Measurements from ENCODE around the gene ETNK2.

Gene ETNK2

GRCh38 chr1:204134103-204134502 lies 17.7 kb downstream of the ETNK2 start:
- H3K4me3 ChIP-seq (ENCODE audit: insufficient read length, low read depth), result no peak overlapping the region
- H3K9ac ChIP-seq (ENCODE audit: insufficient read length, low read depth), result no peak overlapping the region
- H3K36me3 ChIP-seq (ENCODE audit: insufficient read depth, insufficient read length, low read length), result peaks cover 57% of the 10 kb centered on the region
- no peak for DNase-seq (ENCODE audit: low read depth, low spot score)
- H3K9me3 ChIP-seq (ENCODE audit: insufficient read depth, low read length), result no peaks in the 10 kb centered on the region
- no peak for TF ChIP-seq SUZ12 (IDR thresholded peaks at IDR 0.05; ENCODE audit: extremely low read depth, insufficient read depth, insufficient read length)
- TF ChIP-seq YY1 (IDR thresholded peaks at IDR 0.05; ENCODE audit: insufficient read depth, insufficient read length), result no peak
- no peak for TF ChIP-seq ZNF274 (IDR thresholded peaks at IDR 0.05; ENCODE audit: low read depth, low read length)
- H3K4me1 ChIP-seq (ENCODE audit: insufficient read depth, insufficient read length), result peaks cover 26% of the 10 kb centered on the region
- no peaks in the 10 kb centered on the region for H3K27me3 ChIP-seq (ENCODE audit: insufficient read depth, insufficient read length)

GRCh38 chr1:204132718-204133117 lies 19.1 kb downstream of the ETNK2 start:
- Histone ChIP-seq H3K9ac (ENCODE audit: insufficient read length, low read depth) (no peak overlapping the region), H3K9me3 (ENCODE audit: insufficient read depth, low read length) (no peaks in the 10 kb centered on the region), H3K36me3 (ENCODE audit: insufficient read depth, insufficient read length, low read length) (peaks cover 48% of the 10 kb centered on the region), H3K4me3 (ENCODE audit: insufficient read length, low read depth) (no peak overlapping the region), H3K4me1 (ENCODE audit: insufficient read depth, insufficient read length) (peaks cover 32% of the 10 kb centered on the region), H3K27me3 (ENCODE audit: insufficient read depth, insufficient read length) (no peaks in the 10 kb centered on the region)
- TF ChIP-seq SUZ12 (IDR thresholded peaks at IDR 0.05; ENCODE audit: extremely low read depth, insufficient read depth, insufficient read length) (no peak), ZNF274 (IDR thresholded peaks at IDR 0.05; ENCODE audit: low read depth, low read length) (no peak), YY1 (IDR thresholded peaks at IDR 0.05; ENCODE audit: insufficient read depth, insufficient read length) (no peak)
- DNase-seq (ENCODE audit: low read depth, low spot score), result no peak

GRCh38 chr1:204131978-204132377 lies 19.9 kb downstream of the ETNK2 start:
- Histone ChIP-seq H3K4me3 (ENCODE audit: insufficient read length, low read depth) (no peak overlapping the region), H3K9ac (ENCODE audit: insufficient read length, low read depth) (no peak overlapping the region), H3K9me3 (ENCODE audit: insufficient read depth, low read length) (no peaks in the 10 kb centered on the region), H3K4me1 (ENCODE audit: insufficient read depth, insufficient read length) (peaks cover 29% of the 10 kb centered on the region), H3K36me3 (ENCODE audit: insufficient read depth, insufficient read length, low read length) (peaks cover 43% of the 10 kb centered on the region), H3K27me3 (ENCODE audit: insufficient read depth, insufficient read length) (no peaks in the 10 kb centered on the region)
- no peak for TF ChIP-seq SUZ12 (IDR thresholded peaks at IDR 0.05; ENCODE audit: extremely low read depth, insufficient read depth, insufficient read length)
- TF ChIP-seq YY1 (IDR thresholded peaks at IDR 0.05; ENCODE audit: insufficient read depth, insufficient read length), result no peak
- TF ChIP-seq ZNF274 (IDR thresholded peaks at IDR 0.05; ENCODE audit: low read depth, low read length), result no peak
- DNase-seq (ENCODE audit: low read depth, low spot score), result no peak

- Histone ChIP-seq H3K9ac (ENCODE audit: insufficient read length, low read depth) (no peak overlapping the region), H3K27me3 (ENCODE audit: insufficient read depth, insufficient read length) (no peaks in the 10 kb centered on the region), H3K4me3 (ENCODE audit: insufficient read length, low read depth) (no peak overlapping the region), H3K4me1 (ENCODE audit: insufficient read depth, insufficient read length) (peaks cover 30% of the 10 kb centered on the region), H3K9me3 (ENCODE audit: insufficient read depth, low read length) (no peaks in the 10 kb centered on the region), H3K36me3 (ENCODE audit: insufficient read depth, insufficient read length, low read length) (peaks cover 47% of the 10 kb centered on the region)
- DNase-seq (ENCODE audit: low read depth, low spot score), result no peak
- TF ChIP-seq SUZ12 (IDR thresholded peaks at IDR 0.05; ENCODE audit: extremely low read depth, insufficient read depth, insufficient read length), result no peak
- TF ChIP-seq ZNF274 (IDR thresholded peaks at IDR 0.05; ENCODE audit: low read depth, low read length), result no peak
These were observed 20.6 kb downstream of the ETNK2 start for GRCh38 chr1:204130981-204131892.

- Histone ChIP-seq H3K4me3 (ENCODE audit: insufficient read length, low read depth) (no peak overlapping the region), H3K4me1 (ENCODE audit: insufficient read depth, insufficient read length) (peaks cover 30% of the 10 kb centered on the region), H3K9me3 (ENCODE audit: insufficient read depth, low read length) (no peaks in the 10 kb centered on the region), H3K27me3 (ENCODE audit: insufficient read depth, insufficient read length) (no peaks in the 10 kb centered on the region), H3K9ac (ENCODE audit: insufficient read length, low read depth) (peak overlapping the region; percentile 44), H3K36me3 (ENCODE audit: insufficient read depth, insufficient read length, low read length) (peaks cover 50% of the 10 kb centered on the region)
- no peak for TF ChIP-seq ZNF274 (IDR thresholded peaks at IDR 0.05; ENCODE audit: low read depth, low read length)
- no peak for TF ChIP-seq SUZ12 (IDR thresholded peaks at IDR 0.05; ENCODE audit: extremely low read depth, insufficient read depth, insufficient read length)
- TF ChIP-seq YY1 (IDR thresholded peaks at IDR 0.05; ENCODE audit: insufficient read depth, insufficient read length), result no peak
- no peak for DNase-seq (ENCODE audit: low read depth, low spot score)
These were observed 21.7 kb downstream of the ETNK2 start for GRCh38 chr1:204130178-204130577.

- Histone ChIP-seq H3K36me3 (ENCODE audit: insufficient read depth, insufficient read length, low read length) (peaks cover 49% of the 10 kb centered on the region), H3K4me1 (ENCODE audit: insufficient read depth, insufficient read length) (peaks cover 31% of the 10 kb centered on the region), H3K9ac (ENCODE audit: insufficient read length, low read depth) (peak overlapping the region; percentile 62), H3K4me3 (ENCODE audit: insufficient read length, low read depth) (peak overlapping the region; percentile 0), H3K9me3 (ENCODE audit: insufficient read depth, low read length) (no peaks in the 10 kb centered on the region), H3K27me3 (ENCODE audit: insufficient read depth, insufficient read length) (no peaks in the 10 kb centered on the region)
- peak; percentile 75 for DNase-seq (ENCODE audit: low read depth, low spot score)
- TF ChIP-seq SUZ12 (IDR thresholded peaks at IDR 0.05; ENCODE audit: extremely low read depth, insufficient read depth, insufficient read length), result no peak
- TF ChIP-seq YY1 (IDR thresholded peaks at IDR 0.05; ENCODE audit: insufficient read depth, insufficient read length), result no peak
- TF ChIP-seq ZNF274 (IDR thresholded peaks at IDR 0.05; ENCODE audit: low read depth, low read length), result no peak
These were observed 22.6 kb downstream of the ETNK2 start for GRCh38 chr1:204128964-204129896.

Data from NT2/D1 (cell line).